GM19328 (cell line): ENCODE results near the gene ETV3L.
"Not testable (repeated sequence)": the region's sequence is repeated elsewhere in the genome, so short reads cannot be mapped to it uniquely, and the experiment has no call there.

Source experiments
- ATAC-seq: cut with Tn5 transposase; IDR thresholded peaks from one replicate; pipeline ENCODE4 v1.9.1; 2021; ENCODE audit warnings: mild to moderate bottlenecking, moderate library complexity; ENCODE audit not compliant: unreplicated experiment

ETV3L gene

DNA sequence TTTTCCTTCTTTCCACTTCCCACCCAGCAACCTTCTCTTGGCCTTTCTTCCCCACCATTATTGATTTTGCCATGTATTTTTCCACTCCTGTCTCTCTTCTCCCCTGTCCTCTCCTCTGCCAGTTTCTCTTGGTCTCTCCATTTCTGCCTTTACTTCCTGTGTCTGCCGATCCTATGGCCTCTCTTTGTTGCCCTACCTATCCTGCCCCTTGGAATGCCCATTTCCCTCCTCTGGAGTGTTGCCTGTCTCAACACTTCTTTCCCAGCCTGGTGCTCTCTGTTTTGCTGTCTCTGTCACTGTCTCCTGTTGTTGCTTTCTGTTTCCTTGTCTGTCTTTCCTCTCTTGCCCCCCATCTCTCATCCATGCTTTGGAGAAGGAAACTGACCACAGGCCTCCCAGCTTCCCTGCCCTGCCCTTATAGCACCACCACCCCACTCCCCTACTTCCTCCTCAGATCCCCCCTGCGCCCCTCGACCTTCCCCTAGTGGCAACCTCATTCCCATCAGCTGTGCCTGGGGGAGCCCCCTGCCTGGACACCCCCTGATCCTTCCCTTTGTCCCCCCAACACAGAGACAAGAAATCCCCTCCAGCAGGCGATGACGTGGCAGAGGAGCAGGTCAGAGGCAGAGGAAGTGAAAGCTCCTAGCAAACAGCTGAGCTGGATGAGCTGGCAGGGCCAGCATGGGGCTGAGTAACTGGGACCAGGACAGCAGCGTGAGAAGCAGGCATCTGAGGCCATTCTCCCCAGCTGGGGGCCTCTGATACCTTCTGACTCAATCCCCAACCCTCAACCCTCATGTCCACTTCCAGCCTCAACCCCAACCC is 6.6 kb upstream of the ETV3L start:
- no peak for ATAC-seq

DNA sequence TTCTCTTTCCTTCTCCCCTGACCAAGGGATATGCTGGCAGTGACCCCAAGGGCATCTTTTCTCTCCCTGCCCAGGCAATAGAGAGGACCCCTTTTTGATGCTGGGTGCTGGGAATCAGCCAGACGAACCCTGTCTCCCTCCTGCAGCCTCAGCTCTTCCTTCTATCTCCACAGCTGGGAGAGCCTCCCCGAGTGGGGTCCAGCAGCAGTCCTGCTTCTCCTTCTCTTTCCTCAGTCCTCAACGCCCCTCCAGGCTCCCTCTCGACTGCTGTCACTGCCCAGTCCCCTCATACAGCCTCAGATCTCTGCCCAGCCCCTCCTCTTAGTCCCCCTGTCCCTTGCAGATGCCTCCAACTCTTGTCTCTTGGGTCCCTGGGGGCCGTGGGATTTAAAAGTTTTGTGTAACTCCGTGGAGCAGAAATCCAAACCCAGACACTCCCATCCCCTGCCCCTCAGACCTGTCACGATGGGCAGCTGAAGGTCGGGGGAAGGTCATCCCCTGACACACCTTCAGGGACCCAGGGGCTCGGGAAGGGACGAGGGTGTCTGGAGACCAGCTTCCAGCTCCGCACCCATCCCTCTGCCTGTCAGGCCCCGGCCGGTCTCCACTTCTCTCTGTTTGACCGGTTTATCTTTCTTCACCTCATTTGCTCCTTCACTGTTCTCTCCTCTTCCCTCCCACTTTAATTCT is 5.8 kb upstream of the ETV3L start:
- ATAC-seq = no peak

DNA sequence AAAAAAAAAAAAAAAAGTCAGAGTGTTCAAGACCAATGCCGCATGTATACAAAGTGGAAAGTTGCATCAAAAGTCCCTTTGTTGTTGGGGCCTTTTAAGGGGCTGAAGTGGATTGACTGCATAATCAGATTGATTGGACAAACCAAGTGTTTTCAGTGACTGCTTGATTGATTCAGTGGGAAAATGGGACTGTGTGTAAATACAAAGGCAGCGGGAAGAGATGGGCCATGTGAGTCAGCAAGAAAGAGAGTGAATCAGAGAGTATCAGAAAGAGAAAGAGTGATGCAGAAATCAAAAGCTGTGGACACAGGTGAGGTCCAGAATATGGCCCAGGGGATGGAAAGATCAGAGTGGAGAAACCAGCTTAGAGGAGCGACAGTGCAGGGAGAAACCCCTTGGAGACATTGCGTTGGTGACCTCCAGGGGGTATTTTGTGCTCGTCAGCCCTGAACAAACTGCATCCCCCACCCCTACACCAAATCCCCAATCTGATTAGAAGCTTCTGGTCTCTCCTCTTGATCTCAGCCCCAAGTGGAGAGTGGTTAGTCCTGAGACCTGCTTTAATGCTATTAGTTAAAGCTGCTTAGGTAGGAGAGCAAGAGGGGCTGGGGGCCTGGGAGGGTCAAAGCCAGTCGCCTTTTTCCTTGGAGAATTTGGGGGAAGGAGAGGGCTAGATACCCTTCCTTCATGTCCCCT is 5.1 kb upstream of the ETV3L start:
- ATAC-seq = no peak

DNA sequence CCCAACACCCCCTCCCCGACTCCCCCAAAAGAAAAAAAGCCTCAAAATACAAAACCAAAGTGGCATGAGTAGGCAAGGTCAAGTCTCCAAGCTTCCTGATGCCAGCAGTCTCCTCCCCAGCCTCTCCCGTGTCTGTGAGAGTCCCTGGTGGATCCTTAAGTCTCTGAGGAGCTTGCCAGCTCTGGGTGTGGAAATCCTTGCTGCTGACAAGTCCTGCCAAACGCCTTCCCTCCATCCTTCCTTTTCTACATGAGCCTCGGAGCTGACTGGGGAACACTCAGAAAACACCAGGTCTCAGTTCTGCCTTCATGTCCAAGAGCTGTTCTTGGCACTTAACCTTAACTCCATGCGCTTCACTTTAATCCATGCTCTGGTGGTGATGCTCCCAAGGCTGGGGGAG is 3.7 kb upstream of the ETV3L start:
- ATAC-seq = no peak

DNA sequence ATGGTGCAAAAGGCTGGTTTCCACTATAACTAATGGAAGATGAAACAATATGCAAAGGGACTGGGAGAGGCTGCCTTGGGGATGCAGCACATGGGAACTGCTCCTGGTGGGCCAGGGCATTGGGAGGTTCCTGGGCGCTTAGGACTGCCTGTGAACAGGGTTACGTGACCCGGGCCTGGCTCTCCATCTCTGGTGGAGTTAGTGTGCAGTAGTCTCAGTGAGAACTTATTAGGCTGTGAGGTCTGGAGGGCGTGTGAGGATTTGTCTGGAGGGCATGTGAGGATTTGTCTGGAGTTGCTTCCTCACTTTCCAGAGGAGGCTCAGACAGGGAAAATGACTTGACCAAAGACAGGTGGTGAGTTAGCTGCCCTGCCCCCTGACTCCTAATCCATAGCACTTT is 1.5 kb upstream of the ETV3L start:
- no peak for ATAC-seq

GRCh38 chr1:157098987-157099632 is 498 bp downstream of the ETV3L start:
- not testable (repeated sequence) for ATAC-seq

DNA sequence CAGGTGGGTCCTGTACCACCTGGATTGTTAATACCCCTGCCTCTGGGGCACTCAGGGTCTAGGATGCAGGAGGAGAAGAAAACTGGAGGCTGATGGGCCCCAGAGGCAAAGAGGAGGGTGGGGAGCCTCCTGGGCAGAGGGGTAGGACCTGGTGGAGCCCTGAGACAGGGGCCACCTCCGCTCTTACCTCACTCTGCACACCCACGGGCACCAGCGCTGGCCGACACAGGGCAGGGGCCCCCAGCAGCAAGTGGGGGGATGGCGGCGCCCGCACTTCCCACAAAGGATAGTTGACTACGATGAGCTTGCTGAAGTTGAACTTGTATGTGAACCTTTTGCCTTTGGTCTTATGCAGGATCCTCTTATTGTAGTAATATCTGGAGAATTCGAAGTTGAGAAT is 1.1 kb downstream of the ETV3L start:
- ATAC-seq = no peak

- no peak for ATAC-seq
These were observed 1.9 kb downstream of the ETV3L start for GRCh38 chr1:157097692-157098091.

DNA sequence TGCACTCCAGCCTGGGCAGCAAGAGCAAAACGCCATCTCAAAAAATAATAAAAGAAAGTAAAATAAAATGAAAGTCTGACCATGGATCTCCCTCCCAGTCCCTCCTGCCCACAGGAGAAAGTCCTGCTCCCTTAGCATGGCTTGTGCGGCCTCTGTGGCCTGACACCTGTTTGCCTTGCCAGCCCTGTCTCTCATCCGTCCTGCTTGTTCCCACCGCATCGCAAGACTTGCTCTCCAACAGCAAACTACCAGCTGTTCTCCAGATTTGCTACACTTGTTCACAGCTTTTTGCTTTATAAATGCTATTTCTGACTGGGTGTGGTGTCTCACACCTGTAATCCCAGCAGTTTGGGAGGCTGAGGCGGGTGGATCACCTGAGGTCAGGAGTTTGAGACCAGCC is 2.7 kb downstream of the ETV3L start:
- ATAC-seq = no peak

GRCh38 chr1:157095551-157095950 is 4.1 kb downstream of the ETV3L start:
- no peak for ATAC-seq

DNA sequence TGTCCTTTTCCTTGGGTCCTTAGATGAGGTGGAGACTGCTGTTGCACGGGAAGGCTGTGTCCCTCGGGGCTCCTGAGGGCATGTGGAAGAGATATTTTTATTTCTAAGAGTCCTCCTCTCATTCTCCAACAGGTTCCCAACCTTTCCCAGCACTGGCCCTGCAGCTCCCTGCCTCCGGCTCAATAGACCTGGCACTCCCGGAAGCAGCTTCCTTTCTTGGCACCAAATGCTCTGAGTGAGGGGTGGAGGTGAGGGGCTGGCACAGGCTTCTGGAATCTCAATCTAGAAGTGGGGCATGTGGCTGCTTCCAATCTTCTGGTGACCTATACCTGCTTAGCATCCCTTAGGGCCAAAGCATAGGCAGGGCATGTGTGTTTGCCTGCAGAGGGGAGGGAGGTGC is 4.5 kb downstream of the ETV3L start:
- no peak for ATAC-seq

GRCh38 chr1:157092831-157093230 is 6.8 kb downstream of the ETV3L start:
- ATAC-seq = no peak

DNA sequence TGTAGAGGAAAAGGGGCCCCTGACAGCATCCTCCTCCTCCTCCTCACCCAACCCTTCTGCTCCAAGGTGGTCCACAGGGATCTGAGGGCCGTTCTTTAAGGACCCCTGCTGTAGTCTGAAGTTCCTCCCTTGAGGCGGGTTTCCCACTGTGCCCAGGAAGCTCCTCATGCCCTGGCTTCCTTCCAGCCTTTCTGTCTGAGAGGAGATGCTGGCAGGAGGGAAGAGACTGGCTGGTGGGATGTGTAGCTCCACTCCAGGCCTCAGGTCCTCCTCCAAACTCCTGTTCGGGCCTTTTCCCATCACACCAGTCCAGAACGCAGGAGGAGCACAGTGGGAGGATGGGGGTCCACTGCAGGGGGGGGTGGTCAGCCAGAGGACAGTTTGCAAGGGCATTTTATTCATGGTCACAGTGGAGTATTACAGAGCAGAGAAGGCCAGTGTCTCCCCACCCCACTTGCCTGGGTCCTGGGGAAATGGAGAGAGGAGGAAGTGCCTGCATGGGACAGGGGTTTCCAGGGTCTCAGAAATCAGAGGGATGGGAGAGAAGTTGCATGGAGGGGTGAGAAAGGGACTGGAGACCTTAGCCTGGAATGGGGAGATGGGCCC is 7.8 kb downstream of the ETV3L start:
- no peak for ATAC-seq

DNA sequence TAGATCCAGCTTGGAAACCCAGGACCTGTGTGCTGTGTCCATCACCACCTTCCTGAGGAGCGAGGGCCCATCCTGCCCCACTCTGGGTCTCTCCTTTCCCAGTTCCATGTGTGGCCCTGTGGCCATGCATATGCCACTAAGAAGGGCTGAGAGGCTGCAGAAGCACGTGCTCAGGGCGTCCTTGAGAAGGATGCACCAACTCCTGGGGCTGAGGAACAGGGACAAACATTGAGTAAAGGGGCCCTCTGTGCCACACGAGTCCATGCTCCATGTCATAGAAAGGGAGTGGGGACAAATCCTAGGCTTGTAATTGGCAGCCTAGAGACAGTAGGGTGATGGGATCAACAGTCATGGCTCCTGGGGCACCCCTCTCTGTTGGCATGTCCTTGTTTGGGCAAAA is 8.4 kb downstream of the ETV3L start:
- ATAC-seq = no peak

- no peak for ATAC-seq
These were observed 8.8 kb downstream of the ETV3L start for GRCh38 chr1:157090771-157091170.

GRCh38 chr1:157090196-157090647 is 9.4 kb downstream of the ETV3L start:
- no peak for ATAC-seq

GRCh38 chr1:157089789-157090188 is 9.8 kb downstream of the ETV3L start:
- no peak for ATAC-seq

DNA sequence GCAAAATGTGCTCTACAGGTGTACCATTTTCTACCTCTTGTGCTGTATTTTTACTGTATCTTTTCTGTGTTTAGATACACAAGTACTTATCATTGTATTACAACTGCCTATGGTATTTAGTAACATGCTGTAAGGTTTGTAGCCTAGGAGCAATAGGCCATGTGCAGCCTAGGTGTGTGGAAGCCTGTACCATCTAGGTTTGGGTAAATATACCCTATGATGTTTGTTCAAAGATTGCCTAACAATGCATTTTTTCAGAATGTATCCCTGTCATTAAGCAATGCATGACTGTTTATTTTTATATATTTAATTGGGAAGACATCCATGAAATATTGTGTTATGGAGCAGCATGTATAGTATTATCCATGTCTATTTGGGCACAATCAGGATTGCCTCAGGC is 11.0 kb downstream of the ETV3L start:
- ATAC-seq = no peak

- no peak for ATAC-seq
These were observed 12.6 kb downstream of the ETV3L start for GRCh38 chr1:157087030-157087429.

DNA sequence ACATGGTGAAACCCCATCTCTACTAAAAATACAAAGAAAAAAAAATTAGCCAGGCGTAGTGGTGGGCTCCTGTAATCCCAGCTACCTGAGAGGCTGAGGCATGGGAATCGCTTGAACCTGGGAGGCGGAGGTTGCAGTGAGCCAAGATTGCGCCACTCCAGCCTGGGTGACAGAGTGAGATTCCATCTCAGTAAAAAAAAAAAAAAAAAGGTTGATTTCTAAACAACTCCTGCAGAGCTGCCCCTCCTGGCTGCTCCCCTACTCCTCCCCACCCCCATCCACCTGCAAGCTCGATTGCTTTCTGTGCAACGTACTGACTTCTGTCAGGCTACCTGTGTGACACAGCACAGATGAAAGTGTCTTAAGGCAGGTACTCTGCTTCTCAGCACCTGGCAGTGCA is 13.3 kb downstream of the ETV3L start:
- ATAC-seq = no peak

DNA sequence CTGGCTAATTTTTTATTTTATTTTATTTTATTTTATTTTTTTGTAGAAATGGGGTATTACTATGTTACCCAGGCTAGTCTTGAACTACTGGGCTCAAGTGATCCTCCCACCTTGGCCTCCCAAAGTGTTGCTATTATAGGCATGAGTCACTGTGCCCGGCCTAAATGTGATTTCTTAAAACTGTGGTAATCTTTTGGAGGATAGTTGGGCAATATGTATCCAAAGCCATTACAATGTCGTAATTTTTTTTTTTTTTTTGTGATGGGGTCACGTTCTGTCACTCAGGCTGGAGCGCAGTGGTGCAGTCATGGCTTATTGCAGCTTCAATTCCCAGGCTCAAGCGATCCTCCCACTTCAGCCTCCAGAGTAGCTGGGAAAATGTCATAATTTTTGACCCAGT is 14.2 kb downstream of the ETV3L start:
- no peak for ATAC-seq
